Lower leg skin (tissue), 3 donors: Measurements from ENCODE around the gene LAMA4.

Experiments used
- POLR2A ChIP-seq, 2 donors: fragments of 450-650 bp; IDR thresholded peaks; one replicate each; pipeline ENCODE4 v1.6.1; 2016 to 2017; ENCODE audit warnings: antibody characterized with exemption in 2 of 2, mild to moderate bottlenecking in 1 of 2, moderate library complexity in 1 of 2
- TF ChIP-seq, protein P1 (sequence below), 3 donors: fragments of 450-650 bp; IDR thresholded peaks; one replicate each; pipeline ENCODE4 v1.5.1; 2016; ENCODE audit warnings: antibody characterized with exemption in 3 of 3, mild to moderate bottlenecking in 3 of 3, moderate library complexity in 2 of 3

DNA sequence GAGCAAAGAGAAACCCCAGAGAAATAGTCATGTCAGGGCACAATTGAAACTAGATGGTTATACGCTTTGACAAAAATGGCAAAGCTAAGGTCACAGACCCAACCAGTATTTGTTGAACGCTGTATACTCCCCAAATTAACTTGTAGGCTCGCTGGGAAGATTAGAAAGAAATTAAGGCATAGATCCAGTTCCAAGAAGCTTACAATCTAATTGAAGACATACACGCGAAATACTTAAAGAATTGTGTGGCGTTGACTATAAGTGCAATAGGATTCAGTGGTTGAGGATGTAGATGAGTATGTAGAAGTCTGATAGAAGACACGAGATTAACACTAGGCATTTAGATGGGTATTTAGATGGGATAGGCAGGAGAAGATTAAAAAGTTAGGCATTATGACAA, 166.5 kb downstream of the LAMA4 start:
- TF ChIP-seq, protein P1, sequence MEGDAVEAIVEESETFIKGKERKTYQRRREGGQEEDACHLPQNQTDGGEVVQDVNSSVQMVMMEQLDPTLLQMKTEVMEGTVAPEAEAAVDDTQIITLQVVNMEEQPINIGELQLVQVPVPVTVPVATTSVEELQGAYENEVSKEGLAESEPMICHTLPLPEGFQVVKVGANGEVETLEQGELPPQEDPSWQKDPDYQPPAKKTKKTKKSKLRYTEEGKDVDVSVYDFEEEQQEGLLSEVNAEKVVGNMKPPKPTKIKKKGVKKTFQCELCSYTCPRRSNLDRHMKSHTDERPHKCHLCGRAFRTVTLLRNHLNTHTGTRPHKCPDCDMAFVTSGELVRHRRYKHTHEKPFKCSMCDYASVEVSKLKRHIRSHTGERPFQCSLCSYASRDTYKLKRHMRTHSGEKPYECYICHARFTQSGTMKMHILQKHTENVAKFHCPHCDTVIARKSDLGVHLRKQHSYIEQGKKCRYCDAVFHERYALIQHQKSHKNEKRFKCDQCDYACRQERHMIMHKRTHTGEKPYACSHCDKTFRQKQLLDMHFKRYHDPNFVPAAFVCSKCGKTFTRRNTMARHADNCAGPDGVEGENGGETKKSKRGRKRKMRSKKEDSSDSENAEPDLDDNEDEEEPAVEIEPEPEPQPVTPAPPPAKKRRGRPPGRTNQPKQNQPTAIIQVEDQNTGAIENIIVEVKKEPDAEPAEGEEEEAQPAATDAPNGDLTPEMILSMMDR (IDR thresholded peaks at IDR 0.05): no peak
- TF ChIP-seq POLR2A (IDR thresholded peaks at IDR 0.05): no peak
